ENCODE data around the gene ATXN7L2.
"Not testable (repeated sequence)": the region's sequence is repeated elsewhere in the genome, so short reads cannot be mapped to it uniquely, and the experiment has no call there.

DNA sequence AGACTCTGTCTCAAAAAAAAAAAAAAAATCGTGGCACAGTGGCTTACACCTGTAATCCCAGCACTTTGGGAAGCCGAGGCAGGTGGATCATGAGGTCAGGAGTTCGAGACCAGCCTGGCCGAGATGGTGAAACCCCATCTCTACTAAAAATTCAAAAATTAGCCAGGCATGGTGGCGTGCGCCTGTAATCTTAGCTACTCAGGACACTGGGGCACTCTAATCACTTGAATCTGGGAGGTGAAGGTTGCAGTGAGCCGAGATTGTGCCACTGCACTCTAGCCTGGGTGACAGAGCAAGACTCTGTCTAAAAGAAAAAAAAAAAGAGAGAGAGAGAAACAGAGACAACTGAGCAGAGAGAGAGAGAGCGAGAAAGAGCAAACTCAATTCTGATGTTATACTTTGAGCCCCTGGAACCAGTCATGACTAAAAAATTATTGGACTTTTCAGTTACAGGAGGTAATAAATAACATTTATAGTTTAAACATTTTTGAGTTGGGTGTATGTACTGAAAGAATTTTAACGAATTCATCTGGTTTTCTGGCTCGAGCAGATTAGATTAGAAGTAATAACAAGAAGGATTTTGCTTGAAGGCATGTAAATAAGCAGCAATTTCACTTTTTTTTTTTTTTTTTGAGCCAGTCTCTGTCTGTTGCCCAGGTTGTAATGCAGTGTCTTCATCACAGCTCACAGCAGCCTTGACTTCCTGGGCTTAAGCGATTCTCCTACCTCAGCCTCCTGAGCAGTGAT, 37.6 kb upstream of the ATXN7L2 start:
- TF ChIP-seq, protein P1, sequence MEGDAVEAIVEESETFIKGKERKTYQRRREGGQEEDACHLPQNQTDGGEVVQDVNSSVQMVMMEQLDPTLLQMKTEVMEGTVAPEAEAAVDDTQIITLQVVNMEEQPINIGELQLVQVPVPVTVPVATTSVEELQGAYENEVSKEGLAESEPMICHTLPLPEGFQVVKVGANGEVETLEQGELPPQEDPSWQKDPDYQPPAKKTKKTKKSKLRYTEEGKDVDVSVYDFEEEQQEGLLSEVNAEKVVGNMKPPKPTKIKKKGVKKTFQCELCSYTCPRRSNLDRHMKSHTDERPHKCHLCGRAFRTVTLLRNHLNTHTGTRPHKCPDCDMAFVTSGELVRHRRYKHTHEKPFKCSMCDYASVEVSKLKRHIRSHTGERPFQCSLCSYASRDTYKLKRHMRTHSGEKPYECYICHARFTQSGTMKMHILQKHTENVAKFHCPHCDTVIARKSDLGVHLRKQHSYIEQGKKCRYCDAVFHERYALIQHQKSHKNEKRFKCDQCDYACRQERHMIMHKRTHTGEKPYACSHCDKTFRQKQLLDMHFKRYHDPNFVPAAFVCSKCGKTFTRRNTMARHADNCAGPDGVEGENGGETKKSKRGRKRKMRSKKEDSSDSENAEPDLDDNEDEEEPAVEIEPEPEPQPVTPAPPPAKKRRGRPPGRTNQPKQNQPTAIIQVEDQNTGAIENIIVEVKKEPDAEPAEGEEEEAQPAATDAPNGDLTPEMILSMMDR (IDR thresholded peaks at IDR 0.05; ENCODE audit: insufficient read depth, low read length, poor library complexity, severe bottlenecking) = not testable (repeated sequence)
- not testable (repeated sequence) for TF ChIP-seq EZH2phosphoT487 (conservative IDR thresholded peaks at IDR 0.05; ENCODE audit: low read length)
